ENCODE measurements around the gene TCF20. TPM values are rescaled to one million over a fixed set of nuclear protein-coding genes. Genes with fewer than 3 reads are reported as not detected.

TCF20 gene
- total and polyA plus RNA-seq, 12 donors, result 4.2 to 18.8 (median 14.0) TPM

- H3K27me3 ChIP-seq, result no peaks in the 10 kb centered on the region
- no peak for TF ChIP-seq CTCF (IDR thresholded peaks at IDR 0.05)
- no peak overlapping the region for H3K27ac ChIP-seq
- no peak overlapping the region for H3K4me3 ChIP-seq
- ATAC-seq (no peak), DNase-seq (no peak)
- WGBS, 2 donors, result 42 to 62% methylated on average over 4 of the region's 4 CpGs
- H3K9me3 ChIP-seq, result no peaks in the 10 kb centered on the region
- no peaks in the 10 kb centered on the region for H3K36me3 ChIP-seq
- intact Hi-C loops (cut with DNase I), result no loop called here
- H3K4me1 ChIP-seq, result peaks cover 0 to 35% (median 20%) of the 10 kb centered on the region in 9 donors
Measured at GRCh38 chr22:42262964-42263363, 7.5 kb downstream of the TCF20 start.

DNA sequence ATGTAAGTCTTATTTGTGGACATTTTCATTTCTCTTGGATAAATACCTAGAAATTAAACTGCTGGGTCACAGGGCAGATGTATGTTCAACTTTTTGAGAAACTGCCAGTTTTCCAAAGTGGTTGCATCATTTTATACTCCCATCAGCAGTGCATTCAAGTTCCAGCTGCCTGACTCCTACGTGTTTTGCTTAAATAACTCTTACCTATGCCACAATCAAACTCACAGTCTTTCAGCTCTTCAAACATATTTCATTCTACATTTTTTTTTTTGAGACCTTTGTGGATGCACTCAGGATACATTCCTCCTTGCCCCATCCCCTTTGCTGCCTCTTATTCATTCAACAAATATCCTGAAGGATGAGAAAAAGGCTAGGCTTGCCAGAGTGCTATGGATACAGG lies 9.2 kb downstream of the TCF20 start:
- Histone ChIP-seq H3K4me3 (no peak overlapping the region), H3K36me3 (no peaks in the 10 kb centered on the region), H3K27ac (no peak overlapping the region), H3K4me1 (peaks cover 0 to 40% (median 24%) of the 10 kb centered on the region in 9 donors), H3K9me3 (no peaks in the 10 kb centered on the region), H3K27me3 (no peaks in the 10 kb centered on the region)
- TF ChIP-seq CTCF (IDR thresholded peaks at IDR 0.05), result no peak
- intact Hi-C loops (cut with DNase I), result no loop called here
- WGBS, 2 donors, result 80 to 85% methylated on average over 1 of the region's 1 CpG
- no peak for DNase-seq
- ATAC-seq, result no peak

DNA sequence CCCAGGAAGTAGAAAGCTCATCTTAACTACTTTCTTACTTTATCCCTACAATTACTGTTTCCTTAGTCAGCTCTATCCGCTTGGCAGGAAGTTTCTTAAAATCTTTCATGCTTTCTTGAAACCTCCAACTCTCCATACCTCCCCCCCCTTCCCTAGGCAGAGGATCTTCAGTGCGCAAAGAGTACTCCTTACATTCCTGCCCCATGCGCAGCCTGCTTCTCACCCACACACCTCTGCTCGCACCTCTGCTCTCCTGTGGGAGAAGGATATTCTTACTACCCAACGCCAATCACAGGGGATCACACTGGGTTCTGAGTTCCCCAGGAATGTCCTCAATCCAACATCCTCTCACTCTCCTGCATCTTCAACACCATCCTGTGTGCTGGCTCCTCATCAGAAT lies 12.3 kb downstream of the TCF20 start:
- Histone ChIP-seq H3K4me1 (peaks cover 0 to 44% (median 14%) of the 10 kb centered on the region in 9 donors), H3K36me3 (no peaks in the 10 kb centered on the region), H3K27me3 (no peaks in the 10 kb centered on the region), H3K4me3 (no peak overlapping the region), H3K27ac (no peak overlapping the region), H3K9me3 (no peaks in the 10 kb centered on the region)
- ATAC-seq (no peak), DNase-seq (no peak)
- WGBS, 2 donors, result 80 to 85% methylated on average over 5 of the region's 5 CpGs
- intact Hi-C loops (cut with DNase I), result no loop called here
- TF ChIP-seq CTCF (IDR thresholded peaks at IDR 0.05), result no peak

- no peak for TF ChIP-seq CTCF (IDR thresholded peaks at IDR 0.05)
- H3K27ac ChIP-seq, result no peak overlapping the region
Measured at GRCh38 chr22:42257386-42257785, 13.1 kb downstream of the TCF20 start.

More at GRCh38 chr22:42257386-42257785, 13.1 kb downstream of the TCF20 start:
- Histone ChIP-seq H3K9me3 (no peaks in the 10 kb centered on the region), H3K4me3 (no peak overlapping the region), H3K36me3 (no peaks in the 10 kb centered on the region), H3K4me1 (peaks cover 0 to 41% (median 13%) of the 10 kb centered on the region in 9 donors), H3K27me3 (no peaks in the 10 kb centered on the region)
- DNase-seq (no peak), ATAC-seq (no peak)
- intact Hi-C loops (cut with DNase I), result no loop called here
- WGBS, 2 donors, result 91 to 96% methylated on average over 2 of the region's 2 CpGs
